IPS-11a (cell line): ENCODE measurements around the gene RAB3IL1.
"Not testable (repeated sequence)": the region's sequence is repeated elsewhere in the genome, so short reads cannot be mapped to it uniquely, and the experiment has no call there.

ENCODE experiments used
- H3K4me3 ChIP-seq: one replicate; pipeline ENCODE4 v1.5.1; 2013; ENCODE audit warnings: low read depth, low read length, control low read depth

Gene RAB3IL1, protein sequence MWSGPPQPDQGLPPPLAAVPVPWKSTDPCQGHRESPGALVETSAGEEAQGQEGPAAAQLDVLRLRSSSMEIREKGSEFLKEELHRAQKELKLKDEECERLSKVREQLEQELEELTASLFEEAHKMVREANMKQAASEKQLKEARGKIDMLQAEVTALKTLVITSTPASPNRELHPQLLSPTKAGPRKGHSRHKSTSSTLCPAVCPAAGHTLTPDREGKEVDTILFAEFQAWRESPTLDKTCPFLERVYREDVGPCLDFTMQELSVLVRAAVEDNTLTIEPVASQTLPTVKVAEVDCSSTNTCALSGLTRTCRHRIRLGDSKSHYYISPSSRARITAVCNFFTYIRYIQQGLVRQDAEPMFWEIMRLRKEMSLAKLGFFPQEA

DNA sequence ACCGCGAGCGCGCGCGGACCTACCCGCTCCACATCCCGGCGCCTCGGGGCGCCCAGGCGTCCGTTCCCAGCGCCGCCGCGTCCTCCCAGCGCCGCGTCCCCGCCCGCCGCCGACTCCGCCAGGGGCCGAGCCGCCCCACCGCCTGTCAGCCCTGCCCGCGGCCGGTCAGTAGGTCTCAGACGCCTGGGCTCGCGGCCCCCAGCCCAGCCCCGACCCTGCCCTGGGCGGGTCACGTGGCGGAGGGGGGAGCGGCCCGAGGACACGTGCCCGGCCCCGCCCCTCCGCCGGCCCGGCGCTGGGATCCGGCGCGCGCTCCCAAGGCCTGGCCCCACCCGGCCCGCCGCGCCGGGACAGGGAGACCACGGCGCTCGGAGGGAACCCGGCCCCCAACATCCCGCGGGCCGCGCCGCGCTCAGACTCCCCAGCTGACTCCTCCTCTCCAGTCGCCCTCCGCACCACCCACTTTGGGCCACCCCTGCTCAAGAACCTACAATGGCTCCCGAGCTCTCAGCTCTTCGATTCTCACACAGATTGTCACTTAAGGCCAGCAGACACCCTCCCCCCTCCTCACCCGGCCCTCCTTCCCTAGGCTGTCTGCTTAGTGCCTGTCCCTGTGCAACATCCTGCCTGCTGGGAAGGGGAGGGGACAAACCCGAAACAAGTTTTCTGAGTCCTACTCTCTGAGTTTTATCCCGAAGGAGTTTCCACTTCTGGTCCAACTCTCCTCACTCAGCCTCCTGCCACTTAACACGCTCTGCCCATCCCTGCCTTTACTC, at the start of gene RAB3IL1:
TSS of gene RAB3IL1 (minus strand) at position 233 of the 776 bp plus-strand sequence. CDS start at position 34, 199 bp downstream.
- peak within 1 kb of the TSS; percentile 47 for H3K4me3 ChIP-seq

DNA sequence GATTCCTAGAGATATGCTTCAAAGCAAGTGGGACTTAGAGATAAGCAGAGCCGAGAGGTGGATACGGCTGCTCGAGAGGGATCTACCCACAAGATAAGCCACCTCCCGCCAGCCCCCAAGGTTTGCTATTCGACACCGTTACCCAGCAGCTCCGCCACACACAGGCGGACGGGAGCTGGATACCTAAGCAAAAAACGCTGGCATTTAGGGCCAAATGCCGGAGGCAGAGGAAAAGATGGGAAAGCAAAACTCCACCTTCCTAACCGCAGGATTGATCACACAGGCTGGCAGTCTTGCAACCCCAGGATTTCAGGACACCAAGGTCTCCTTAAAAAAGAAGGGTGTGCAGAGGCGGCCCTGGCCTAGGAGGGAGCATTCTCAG, 49.4 kb upstream of the RAB3IL1 start:
- H3K4me3 ChIP-seq: peak overlapping the region; percentile 80

DNA sequence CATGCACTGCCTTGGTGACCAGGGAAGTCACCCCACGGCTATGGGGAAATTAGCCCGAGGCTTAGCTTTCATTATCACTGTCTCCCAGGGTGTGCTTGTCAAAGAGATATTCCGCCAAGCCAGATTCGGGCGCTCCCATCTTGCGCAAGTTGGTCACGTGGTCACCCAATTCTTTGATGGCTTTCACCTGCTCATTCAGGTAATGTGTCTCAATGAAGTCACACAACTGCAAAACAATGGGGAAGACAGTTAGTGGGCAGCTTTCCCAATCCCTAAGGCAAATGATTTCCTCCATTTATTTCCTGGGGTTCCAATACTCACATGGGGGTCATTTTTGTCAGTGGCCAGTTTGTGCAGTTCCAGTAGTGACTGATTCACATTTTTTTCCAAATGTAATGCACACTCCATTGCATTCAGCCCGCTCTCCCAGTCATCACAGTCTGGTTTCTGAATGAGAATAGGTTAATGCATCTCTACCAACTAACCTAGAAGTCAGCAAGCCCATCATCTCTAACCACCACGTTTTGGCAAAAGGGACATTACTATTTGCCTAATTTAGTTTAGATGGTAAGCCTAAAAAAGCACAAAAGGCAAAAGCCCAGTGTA, 47.4 kb upstream of the RAB3IL1 start:
- H3K4me3 ChIP-seq: not testable (repeated sequence)

DNA sequence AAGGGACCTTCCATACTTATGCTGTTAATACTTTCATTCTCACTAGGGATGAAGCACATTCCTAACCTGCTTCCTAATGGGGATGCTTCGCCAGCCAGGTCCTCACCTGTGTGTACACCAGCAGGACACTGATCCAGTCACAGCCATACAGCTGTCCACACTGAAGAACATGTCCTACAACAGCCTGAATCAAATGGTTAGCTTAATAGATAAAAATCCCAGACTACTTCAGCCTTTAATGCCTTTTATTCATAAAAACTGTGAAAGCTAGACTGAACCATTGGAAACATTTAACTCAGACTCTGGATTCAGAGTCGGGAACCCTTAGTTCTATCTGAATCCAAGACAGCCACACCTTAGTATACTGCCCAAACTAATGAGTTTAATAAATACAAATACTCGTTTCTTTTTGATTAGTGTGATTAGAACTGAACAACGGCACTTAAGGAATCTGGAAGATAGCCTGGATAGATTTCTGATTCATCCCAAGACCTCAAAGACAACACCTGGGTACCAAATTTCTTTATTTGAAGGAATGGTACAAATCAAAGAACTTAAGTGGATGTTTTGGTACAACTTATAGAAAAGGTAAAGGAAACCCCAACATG, 46.8 kb upstream of the RAB3IL1 start:
- H3K4me3 ChIP-seq: no peak overlapping the region

DNA sequence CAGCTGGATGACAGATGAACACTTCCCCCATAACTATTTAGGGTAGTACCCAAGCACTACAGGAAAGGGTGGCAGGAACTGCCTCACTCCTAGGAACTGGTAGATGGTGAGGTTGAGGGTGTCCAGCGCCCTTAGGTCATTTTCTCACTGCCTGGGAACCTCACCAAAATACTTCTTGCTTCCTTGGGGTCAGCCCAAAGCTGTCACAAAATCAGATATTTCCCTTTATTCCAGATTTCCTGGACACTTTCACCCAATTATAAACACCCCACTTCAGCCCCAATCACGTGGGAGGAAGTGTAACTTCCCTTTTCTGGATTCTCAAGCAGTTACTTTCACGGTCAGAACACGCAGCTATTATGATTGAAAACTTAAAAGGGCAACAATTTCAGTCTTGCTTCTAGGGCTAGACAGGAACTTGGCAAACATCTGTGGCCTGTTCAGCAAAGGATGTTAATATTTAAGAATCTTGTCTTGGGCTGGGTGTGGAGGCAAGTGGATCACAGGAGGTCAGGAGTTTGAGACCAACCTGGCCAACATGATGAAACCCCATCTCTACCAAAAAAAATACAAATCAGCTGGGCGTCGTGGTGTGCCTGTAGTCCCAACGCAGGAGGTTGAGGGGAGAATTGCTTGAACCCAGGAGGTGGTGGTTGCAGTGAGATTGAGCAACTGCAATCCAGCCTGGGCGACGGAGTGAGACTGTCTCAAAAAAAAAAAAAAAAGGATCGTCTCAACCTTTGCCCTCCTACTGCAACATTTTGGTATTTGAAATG, 46.1 kb upstream of the RAB3IL1 start:
- no peak overlapping the region for H3K4me3 ChIP-seq

DNA sequence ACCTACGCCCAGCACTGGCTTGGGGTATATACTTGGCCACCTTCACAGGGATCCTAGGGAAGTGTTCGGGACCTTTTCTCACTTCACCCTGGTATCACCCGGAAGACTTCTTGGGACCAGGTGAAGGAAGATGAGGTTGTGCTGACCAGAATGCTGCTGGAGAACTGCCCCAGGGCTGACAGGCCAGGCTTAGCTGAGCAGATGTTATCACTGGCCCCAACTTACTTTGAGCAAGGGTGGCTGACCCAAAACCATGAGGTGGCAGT, 45.6 kb upstream of the RAB3IL1 start:
- H3K4me3 ChIP-seq: no peak overlapping the region

DNA sequence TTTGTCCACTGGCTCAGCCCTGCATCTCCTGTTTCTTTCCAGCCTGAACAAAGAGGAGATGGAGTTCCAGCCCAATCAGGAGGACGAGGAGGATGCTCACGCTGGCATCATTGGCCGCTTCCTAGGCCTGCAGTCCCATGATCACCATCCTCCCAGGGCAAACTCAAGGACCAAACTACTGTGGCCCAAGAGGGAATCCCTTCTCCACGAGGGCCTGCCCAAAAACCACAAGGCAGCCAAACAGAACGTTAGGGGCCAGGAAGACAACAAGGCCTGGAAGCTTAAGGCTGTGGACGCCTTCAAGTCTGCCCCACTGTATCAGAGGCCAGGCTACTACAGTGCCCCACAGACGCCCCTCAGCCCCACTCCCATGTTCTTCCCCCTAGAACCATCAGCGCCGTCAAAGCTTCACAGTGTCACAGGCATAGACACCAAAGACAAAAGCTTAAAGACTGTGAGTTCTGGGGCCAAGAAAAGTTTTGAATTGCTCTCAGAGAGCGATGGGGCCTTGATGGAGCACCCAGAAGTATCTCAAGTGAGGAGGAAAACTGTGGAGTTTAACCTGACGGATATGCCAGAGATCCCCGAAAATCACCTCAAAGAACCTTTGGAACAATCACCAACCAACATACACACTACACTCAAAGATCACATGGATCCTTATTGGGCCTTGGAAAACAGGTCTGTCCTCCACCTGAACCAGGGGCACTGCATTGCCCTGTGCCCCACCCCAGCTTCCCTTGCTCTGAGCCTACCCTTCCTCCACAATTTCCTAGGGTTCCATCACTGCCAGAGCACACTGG, 45.0 kb upstream of the RAB3IL1 start:
- H3K4me3 ChIP-seq: no peak overlapping the region

DNA sequence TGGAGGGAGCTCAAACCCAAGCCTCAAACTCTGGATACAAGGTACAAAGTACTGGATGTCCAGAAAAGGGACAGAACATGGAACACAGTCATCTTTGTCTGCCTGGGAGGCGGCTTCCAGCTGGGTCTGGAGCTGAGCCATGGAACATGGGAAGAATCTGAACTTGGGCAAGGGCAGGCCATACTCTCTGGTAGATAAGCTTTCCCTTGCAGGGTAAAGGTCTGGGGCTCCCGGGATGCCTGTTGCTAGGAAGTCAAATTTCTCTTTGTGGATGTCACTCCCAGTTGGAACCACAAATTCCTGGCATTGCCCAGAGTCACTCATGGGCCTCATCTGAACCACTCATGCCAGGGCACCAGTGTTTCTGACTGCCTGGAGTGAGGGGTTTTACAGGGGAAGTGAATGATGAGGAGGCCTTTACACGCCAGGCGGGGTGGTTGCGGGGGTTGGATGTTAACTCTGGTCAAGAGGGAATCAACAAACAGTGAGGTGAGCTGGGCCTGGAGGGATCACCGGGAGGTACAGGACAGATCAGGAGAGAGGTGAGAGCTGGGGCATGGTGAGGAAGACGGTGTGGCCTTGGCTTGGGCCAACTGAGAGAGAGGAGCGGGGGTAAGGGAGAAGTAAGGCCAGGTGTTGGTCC, 44.3 kb upstream of the RAB3IL1 start:
- no peak overlapping the region for H3K4me3 ChIP-seq

DNA sequence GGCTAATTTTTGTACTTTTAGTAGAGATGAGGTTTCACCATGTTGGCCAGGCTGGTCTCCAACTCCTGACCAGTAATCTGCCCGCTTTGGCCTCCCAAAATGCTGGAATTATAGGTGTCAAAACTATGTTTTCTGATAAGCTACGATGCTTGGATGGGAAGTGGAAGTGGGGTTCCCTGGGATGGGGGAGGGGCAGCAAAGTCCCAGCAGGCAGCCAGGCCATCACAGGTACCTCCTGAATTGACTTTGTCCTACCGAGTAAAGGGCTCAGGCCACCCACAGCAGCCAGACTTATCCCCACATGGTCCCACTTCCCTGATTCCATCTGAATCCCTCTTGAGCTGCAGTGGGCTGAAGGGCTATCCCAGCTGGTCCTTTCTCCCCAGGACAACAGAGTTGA, 43.2 kb upstream of the RAB3IL1 start:
- H3K4me3 ChIP-seq: no peak overlapping the region

DNA sequence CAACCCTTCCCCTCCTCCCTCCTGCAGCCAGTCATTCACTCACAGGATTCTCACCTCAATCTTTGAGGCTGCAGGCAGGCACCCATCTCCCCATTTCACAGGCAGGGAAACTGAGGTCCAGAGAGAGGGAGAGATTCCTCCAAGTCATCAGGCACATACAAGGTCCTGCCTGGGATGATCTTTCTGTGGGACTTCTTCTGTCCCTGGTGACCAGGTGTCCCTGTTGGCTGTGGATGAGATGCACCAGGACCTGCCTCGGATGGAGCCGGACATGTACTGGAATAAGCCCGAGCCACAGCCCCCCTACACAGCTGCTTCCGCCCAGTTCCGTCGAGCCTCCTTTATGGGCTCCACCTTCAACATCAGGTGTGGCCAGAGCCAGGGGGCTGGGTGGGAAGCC, 42.3 kb upstream of the RAB3IL1 start:
- no peak overlapping the region for H3K4me3 ChIP-seq

DNA sequence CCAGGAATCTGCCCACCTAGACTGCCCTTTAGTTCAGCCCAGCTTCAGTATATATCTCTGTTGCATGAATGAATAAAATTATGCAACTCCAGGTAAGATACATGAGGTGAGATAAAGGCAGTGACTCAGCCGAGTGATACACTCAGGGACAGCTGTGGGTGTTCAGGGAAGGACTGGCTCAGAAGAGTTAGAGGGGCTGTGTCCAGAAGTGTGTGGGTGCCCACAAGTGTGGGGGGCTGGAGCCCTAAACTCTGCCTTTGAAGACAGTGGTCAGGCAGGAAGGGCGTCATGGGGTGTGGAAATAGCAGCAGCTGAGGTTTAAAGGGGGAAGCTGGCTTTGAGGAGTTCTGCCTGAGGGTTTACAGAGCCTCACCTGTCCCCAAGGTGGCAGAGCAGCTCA, 41.7 kb upstream of the RAB3IL1 start:
- H3K4me3 ChIP-seq: no peak overlapping the region

DNA sequence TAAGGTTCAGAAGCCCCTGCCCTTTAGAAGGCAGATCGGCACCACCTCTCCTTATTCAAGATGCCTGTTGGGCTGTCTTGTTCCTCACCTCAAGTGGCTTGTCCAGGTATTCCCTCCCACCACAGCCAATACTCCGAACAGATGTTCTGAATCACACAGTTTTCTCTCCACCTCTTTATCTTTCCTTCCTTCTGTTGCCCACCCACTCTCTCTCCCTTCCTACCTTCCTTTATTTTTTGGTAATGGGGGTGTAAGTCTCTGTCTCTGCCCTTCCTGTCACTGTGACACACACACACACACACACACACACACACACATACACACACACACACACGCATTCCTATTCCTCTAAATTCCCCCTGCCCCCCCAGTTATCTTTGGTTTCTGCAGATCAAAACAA, 41.2 kb upstream of the RAB3IL1 start:
- no peak overlapping the region for H3K4me3 ChIP-seq

DNA sequence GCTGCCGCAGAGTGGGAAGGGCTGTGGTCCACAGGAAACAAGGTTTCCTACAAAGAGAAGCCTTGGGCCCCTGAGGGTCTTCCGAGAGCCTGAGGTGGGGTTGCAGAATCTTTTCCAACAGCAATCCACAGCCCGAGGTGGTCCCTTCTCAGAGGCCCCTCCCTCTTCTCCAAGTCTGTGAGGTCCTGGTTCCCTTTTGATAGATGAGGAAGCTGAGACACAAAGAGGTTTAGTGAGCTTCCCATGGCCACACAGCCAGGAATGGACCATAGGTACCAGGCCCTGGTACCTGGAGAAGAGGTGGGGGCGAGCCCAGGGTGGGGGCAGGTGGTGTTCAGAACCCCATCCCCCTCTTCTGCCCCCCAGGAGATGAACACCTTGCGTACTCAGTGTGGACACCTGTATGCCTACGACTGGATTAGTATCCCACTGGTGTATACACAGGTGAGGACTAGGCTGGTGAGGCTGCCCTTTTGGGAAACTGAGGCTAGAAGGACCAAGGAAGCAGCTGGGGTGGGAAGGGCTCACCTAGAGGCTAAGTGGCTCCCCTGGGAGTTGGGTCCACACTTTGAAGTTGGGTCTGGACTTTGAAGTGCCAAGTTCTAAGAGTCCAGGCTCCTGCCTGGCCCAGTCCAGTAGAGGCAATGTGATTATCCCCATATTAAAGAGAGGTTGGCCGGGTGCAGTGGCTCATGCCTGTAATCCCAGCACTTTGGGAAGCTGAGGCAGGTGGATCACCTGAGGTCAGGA, 39.8 kb upstream of the RAB3IL1 start:
- no peak overlapping the region for H3K4me3 ChIP-seq

DNA sequence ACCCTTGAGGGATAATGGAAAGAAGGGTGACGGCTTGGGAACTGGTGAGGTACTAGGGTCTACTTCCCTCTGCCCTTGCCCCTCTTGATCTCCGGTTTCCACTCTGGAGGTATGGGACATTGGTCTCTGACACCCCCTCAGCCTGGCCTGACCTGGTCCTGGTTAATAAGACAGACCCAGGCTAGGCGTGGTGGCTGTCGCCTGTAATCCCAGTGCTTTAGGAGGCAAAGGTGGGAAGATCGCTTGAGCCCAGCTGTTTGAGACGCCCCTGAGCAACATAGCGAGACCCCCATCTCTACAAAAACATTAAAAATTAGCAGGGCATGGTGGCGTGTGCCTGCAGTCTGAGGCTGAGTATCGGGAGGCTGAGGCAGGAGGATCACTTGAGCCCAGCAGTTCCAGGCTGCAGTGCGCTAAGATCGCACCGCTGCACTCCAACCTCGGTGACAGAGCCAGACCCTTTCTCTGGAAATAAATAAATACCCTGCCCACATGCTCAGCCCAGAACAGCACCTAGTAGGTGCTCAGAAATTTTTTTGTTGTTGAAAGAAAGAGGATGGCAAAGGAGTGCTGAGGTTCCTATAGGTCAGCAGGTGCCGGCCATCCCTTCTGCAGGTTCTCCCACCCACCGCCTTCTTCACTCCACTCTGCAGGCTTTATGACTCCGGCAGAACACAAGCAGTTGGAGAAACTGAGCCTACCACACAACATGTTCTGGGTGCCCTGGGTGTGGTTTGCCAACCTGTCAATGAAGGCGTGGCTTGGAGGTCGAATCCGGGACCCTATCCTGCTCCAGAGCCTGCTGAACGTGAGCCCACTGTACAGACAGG, 39.0 kb upstream of the RAB3IL1 start:
- no peak overlapping the region for H3K4me3 ChIP-seq

DNA sequence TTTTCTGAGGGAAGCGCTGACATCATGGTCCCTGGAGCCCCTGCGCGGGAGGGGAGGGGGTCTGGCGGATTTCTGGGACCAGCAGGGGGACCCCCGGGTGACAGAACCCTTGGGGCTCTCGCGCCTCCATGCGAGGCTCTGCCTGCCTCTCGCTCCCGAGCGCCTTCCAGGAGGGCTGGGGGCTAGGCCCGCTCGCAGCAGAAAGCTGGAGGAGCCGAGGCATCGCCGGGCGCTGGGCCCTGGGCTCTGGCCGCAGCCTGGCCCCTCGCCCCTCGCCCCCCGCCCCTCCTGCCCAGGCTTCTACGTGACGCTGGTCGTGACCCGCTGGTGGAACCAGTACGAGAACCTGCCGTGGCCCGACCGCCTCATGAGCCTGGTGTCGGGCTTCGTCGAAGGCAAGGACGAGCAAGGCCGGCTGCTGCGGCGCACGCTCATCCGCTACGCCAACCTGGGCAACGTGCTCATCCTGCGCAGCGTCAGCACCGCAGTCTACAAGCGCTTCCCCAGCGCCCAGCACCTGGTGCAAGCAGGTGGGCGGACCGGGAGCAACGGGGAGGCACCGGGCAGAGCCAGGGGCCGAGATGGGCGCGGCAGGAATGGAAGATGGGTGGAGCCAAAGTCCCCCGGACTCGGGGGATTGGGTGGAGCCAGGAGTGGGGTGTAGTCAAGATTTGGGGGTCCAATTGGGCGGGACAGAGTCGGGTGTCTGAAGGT, 38.2 kb upstream of the RAB3IL1 start:
- peak overlapping the region; percentile 18 for H3K4me3 ChIP-seq

DNA sequence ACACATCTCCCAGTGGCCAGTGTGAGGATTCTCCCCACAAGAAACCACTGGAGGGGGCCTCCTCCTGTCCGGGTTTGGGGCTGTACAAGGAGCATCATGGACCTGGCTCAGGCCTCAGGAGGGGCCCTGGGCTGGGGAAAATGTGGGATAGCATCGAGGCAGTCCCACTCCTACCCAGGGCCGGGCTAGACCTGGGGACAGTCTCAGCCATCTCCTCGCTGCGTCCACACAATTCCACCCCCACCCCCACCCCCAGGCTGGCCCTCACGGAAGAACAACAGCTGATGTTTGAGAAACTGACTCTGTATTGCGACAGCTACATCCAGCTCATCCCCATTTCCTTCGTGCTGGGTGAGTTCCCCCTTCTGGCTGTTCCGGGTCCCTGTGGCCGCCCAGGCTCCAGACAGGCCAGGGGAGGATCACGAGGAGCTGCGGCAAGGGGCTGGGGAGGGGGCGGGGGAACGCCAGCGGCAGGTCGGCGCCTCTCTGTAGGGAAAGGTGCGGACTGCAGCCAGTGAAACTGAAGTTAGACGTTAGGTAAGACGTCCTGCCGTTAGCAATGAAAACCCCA, 37.6 kb upstream of the RAB3IL1 start:
- H3K4me3 ChIP-seq: peak overlapping the region; percentile 18
